ENCODE data around the gene LEPR.

The LEPR gene

DNA sequence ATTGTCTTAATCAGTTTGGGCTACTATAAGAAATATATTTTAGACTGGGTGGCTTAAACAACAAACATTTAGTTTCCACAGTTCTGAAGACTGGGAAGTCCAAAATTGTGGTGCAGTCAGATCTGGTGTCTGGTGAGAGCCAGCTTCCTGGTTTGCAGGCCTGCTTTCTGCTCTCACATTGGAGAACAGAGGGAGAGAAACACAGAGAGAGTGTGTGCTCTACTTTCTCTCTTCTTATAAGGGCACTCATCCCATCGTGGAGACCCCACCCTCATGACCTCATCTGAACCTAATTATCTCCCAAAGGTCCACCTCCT lies 4.1 kb downstream of the LEPR start:
- Histone ChIP-seq H4K8ac (ENCODE audit: low read length) (no peak overlapping the region), H2BK12ac (ENCODE audit: low read length in 2 of 2) (peak overlapping the region; percentile 12 to 63), H3K36me3 (ENCODE audit: control insufficient read depth in 1 of 2, insufficient read depth in 2 of 2, low read depth in 1 of 2, low read length in 2 of 2) (peaks cover 6 to 44% of the 10 kb centered on the region in 2 experiments), H2BK120ac (ENCODE audit: low read depth, low read length) (no peak overlapping the region), H3K4me2 (ENCODE audit: low read length, poor library complexity, severe bottlenecking) (peak overlapping the region; percentile 45), H3K4ac (ENCODE audit: low read depth in 1 of 2, low read length in 2 of 2) (no peak overlapping the region), H2BK5ac (ENCODE audit: low read depth, low read length, poor library complexity, severe bottlenecking) (peak overlapping the region; percentile 47), H3K9ac (ENCODE audit: low read length) (peak overlapping the region; percentile 64), H2AK5ac (ENCODE audit: low read length, severe bottlenecking) (peak overlapping the region; percentile 95), H3K27ac (ENCODE audit: low read length, poor library complexity, severe bottlenecking) (peak overlapping the region; percentile 95), H3K18ac (ENCODE audit: low read depth in 1 of 2, low read length in 2 of 2) (peak overlapping the region in 1 of 2 experiments; percentile 66), H3K9me3 (ENCODE audit: control insufficient read depth, low read length) (no peaks in the 10 kb centered on the region), H3K23ac (ENCODE audit: low read length in 2 of 2) (no peak overlapping the region), H3K14ac (ENCODE audit: low read length in 2 of 2) (no peak overlapping the region), H3K4me3 (ENCODE audit: insufficient read depth in 1 of 2, low read depth in 1 of 2, low read length in 2 of 2) (peak overlapping the region in 1 of 2 experiments; percentile 25), H3K27me3 (ENCODE audit: control insufficient read depth in 1 of 2, insufficient read depth in 1 of 2, low read length in 2 of 2) (no peaks in the 10 kb centered on the region), H3K4me1 (ENCODE audit: control insufficient read depth, insufficient read depth, low read depth, low read length) (peaks cover 16% of the 10 kb centered on the region), H2BK15ac (ENCODE audit: low read depth, poor library complexity, severe bottlenecking) (peak overlapping the region; percentile 86), H2AFZ (ENCODE audit: low read depth, low read length) (no peak overlapping the region), H3K79me1 (replicated peaks; ENCODE audit: low read length, poor library complexity, severe bottlenecking) (peaks cover 1% of the 10 kb centered on the region), H4K91ac (ENCODE audit: low read length) (no peak overlapping the region)
- WGBS = 56% methylated on average over 1 of the region's 1 CpG
- DNase-seq = no peak

DNA sequence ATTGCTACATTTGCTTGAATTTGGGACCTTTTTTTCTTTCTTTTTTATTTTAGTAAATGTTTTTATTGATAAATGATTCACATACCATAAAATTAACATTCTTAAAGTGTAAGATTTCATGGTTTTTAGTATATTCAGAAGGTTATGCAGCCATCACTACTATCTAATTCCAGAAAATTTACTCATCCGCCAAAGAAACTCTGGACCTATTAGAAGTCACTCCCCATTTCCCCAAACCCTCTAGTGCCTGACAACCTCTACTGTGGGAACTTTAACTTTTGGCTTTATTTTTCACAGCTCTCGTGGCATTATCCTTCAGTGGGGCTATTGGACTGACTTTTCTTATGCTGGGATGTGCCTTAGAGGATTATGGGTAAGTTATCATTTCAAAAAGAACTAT lies 4.5 kb downstream of the LEPR start:
- DNase-seq = no peak

DNA sequence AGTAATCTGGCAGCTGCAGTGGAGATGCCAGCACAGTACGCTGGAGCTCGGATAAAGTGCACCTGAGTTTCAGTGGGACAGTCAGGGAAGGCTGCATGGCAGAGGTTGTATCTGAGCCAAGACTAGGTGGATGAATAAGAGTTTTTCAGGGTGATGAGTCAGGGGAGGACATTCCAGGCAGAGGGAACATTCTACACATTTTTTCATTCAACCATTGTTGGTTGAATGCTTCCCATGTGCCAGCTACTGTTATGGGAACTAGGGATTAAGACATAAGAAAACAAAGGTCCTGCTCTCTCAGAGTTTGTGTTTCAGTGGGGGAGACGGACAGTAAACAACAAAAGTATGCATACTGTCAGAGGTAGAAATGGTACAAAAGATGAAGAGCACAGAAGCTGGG lies 5.2 kb downstream of the LEPR start:
- Histone ChIP-seq H3K36me3 (ENCODE audit: control insufficient read depth in 1 of 2, insufficient read depth in 2 of 2, low read depth in 1 of 2, low read length in 2 of 2) (peaks cover 6 to 53% of the 10 kb centered on the region in 2 experiments), H4K8ac (ENCODE audit: low read length) (peak overlapping the region; percentile 27), H3K9ac (ENCODE audit: low read length) (no peak overlapping the region), H3K9me3 (ENCODE audit: control insufficient read depth, low read length) (no peaks in the 10 kb centered on the region), H2BK12ac (ENCODE audit: low read length in 2 of 2) (no peak overlapping the region), H3K79me1 (replicated peaks; ENCODE audit: low read length, poor library complexity, severe bottlenecking) (peaks cover 1% of the 10 kb centered on the region), H2BK5ac (ENCODE audit: low read depth, low read length, poor library complexity, severe bottlenecking) (no peak overlapping the region), H3K4ac (ENCODE audit: low read depth in 1 of 2, low read length in 2 of 2) (no peak overlapping the region), H4K91ac (ENCODE audit: low read length) (no peak overlapping the region), H3K4me2 (ENCODE audit: low read length, poor library complexity, severe bottlenecking) (no peak overlapping the region), H3K18ac (ENCODE audit: low read depth in 1 of 2, low read length in 2 of 2) (peak overlapping the region in 1 of 2 experiments; percentile 49), H2BK120ac (ENCODE audit: low read depth, low read length) (no peak overlapping the region), H3K14ac (ENCODE audit: low read length in 2 of 2) (no peak overlapping the region), H3K23ac (ENCODE audit: low read length in 2 of 2) (no peak overlapping the region), H3K4me1 (ENCODE audit: control insufficient read depth, insufficient read depth, low read depth, low read length) (peaks cover 14% of the 10 kb centered on the region), H3K27ac (ENCODE audit: low read length, poor library complexity, severe bottlenecking) (peak overlapping the region; percentile 69), H2BK15ac (ENCODE audit: low read depth, poor library complexity, severe bottlenecking) (no peak overlapping the region), H3K27me3 (ENCODE audit: control insufficient read depth in 1 of 2, insufficient read depth in 1 of 2, low read length in 2 of 2) (no peaks in the 10 kb centered on the region), H3K4me3 (ENCODE audit: insufficient read depth in 1 of 2, low read depth in 1 of 2, low read length in 2 of 2) (no peak overlapping the region), H2AFZ (ENCODE audit: low read depth, low read length) (no peak overlapping the region), H2AK5ac (ENCODE audit: low read length, severe bottlenecking) (peak overlapping the region; percentile 76)
- 34% methylated on average over 3 of the region's 3 CpGs for WGBS
- peak; percentile 68 for DNase-seq

More for the DNA sequence above, 4.5 kb downstream of the LEPR start:
- Histone ChIP-seq H4K91ac (ENCODE audit: low read length) (no peak overlapping the region), H4K8ac (ENCODE audit: low read length) (no peak overlapping the region), H2BK12ac (ENCODE audit: low read length in 2 of 2) (no peak overlapping the region), H3K27ac (ENCODE audit: low read length, poor library complexity, severe bottlenecking) (peak overlapping the region; percentile 95), H3K4ac (ENCODE audit: low read depth in 1 of 2, low read length in 2 of 2) (no peak overlapping the region), H2BK5ac (ENCODE audit: low read depth, low read length, poor library complexity, severe bottlenecking) (no peak overlapping the region), H2AFZ (ENCODE audit: low read depth, low read length) (no peak overlapping the region), H3K18ac (ENCODE audit: low read depth in 1 of 2, low read length in 2 of 2) (no peak overlapping the region), H3K4me2 (ENCODE audit: low read length, poor library complexity, severe bottlenecking) (no peak overlapping the region), H3K14ac (ENCODE audit: low read length in 2 of 2) (no peak overlapping the region), H2BK120ac (ENCODE audit: low read depth, low read length) (no peak overlapping the region), H3K27me3 (ENCODE audit: control insufficient read depth in 1 of 2, insufficient read depth in 1 of 2, low read length in 2 of 2) (no peaks in the 10 kb centered on the region), H3K23ac (ENCODE audit: low read length in 2 of 2) (no peak overlapping the region), H3K36me3 (ENCODE audit: control insufficient read depth in 1 of 2, insufficient read depth in 2 of 2, low read depth in 1 of 2, low read length in 2 of 2) (peaks cover 6 to 46% of the 10 kb centered on the region in 2 experiments), H3K79me1 (replicated peaks; ENCODE audit: low read length, poor library complexity, severe bottlenecking) (peaks cover 1% of the 10 kb centered on the region), H3K4me3 (ENCODE audit: insufficient read depth in 1 of 2, low read depth in 1 of 2, low read length in 2 of 2) (no peak overlapping the region), H2BK15ac (ENCODE audit: low read depth, poor library complexity, severe bottlenecking) (no peak overlapping the region), H2AK5ac (ENCODE audit: low read length, severe bottlenecking) (peak overlapping the region; percentile 76), H3K4me1 (ENCODE audit: control insufficient read depth, insufficient read depth, low read depth, low read length) (peaks cover 14% of the 10 kb centered on the region), H3K9me3 (ENCODE audit: control insufficient read depth, low read length) (no peaks in the 10 kb centered on the region), H3K9ac (ENCODE audit: low read length) (peak overlapping the region; percentile 64)
- WGBS = 100% methylated on average over 2 of the region's 2 CpGs

DNA sequence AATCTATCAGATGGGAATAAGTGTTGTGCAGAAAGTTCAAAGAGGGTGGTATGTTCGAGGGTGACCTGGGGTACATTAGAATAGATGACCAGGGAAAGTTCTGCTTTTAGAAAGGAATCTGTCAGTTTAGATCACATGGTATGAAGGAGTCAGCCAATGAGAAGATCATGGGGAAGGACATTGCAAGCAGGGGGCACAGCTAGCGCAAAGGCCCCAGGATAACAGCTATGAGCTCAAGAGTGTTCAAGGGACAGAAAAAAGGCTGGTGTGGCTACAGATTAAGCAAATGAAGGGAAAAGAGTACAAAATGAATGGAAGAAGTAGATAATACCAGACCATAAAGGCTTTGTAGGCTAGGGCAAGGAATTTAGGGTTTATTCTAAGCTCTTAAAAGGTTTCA lies 8.6 kb downstream of the LEPR start:
- Histone ChIP-seq H3K18ac (ENCODE audit: low read depth in 1 of 2, low read length in 2 of 2) (peak overlapping the region in 1 of 2 experiments; percentile 19), H4K91ac (ENCODE audit: low read length) (no peak overlapping the region), H2BK120ac (ENCODE audit: low read depth, low read length) (no peak overlapping the region), H3K27me3 (ENCODE audit: control insufficient read depth in 1 of 2, insufficient read depth in 1 of 2, low read length in 2 of 2) (no peaks in the 10 kb centered on the region), H2AFZ (ENCODE audit: low read depth, low read length) (no peak overlapping the region), H3K4me3 (ENCODE audit: insufficient read depth in 1 of 2, low read depth in 1 of 2, low read length in 2 of 2) (no peak overlapping the region), H3K9me3 (ENCODE audit: control insufficient read depth, low read length) (no peaks in the 10 kb centered on the region), H3K79me1 (replicated peaks; ENCODE audit: low read length, poor library complexity, severe bottlenecking) (peaks cover 10% of the 10 kb centered on the region), H3K9ac (ENCODE audit: low read length) (no peak overlapping the region), H3K27ac (ENCODE audit: low read length, poor library complexity, severe bottlenecking) (peak overlapping the region; percentile 70), H3K14ac (ENCODE audit: low read length in 2 of 2) (no peak overlapping the region), H3K36me3 (ENCODE audit: control insufficient read depth in 1 of 2, insufficient read depth in 2 of 2, low read depth in 1 of 2, low read length in 2 of 2) (peaks cover 13 to 83% of the 10 kb centered on the region in 2 experiments), H2BK12ac (ENCODE audit: low read length in 2 of 2) (peak overlapping the region in 1 of 2 experiments; percentile 43), H2BK15ac (ENCODE audit: low read depth, poor library complexity, severe bottlenecking) (no peak overlapping the region), H4K8ac (ENCODE audit: low read length) (peak overlapping the region; percentile 8), H3K4me1 (ENCODE audit: control insufficient read depth, insufficient read depth, low read depth, low read length) (peaks cover 5% of the 10 kb centered on the region), H3K4ac (ENCODE audit: low read depth in 1 of 2, low read length in 2 of 2) (no peak overlapping the region), H2AK5ac (ENCODE audit: low read length, severe bottlenecking) (peak overlapping the region; percentile 76), H2BK5ac (ENCODE audit: low read depth, low read length, poor library complexity, severe bottlenecking) (no peak overlapping the region), H3K4me2 (ENCODE audit: low read length, poor library complexity, severe bottlenecking) (no peak overlapping the region), H3K23ac (ENCODE audit: low read length in 2 of 2) (no peak overlapping the region)
- WGBS = over 99% methylated on average over 2 of the region's 2 CpGs
- DNase-seq = no peak
